ENCODE results near the gene ARHGAP15.
"Not testable (repeated sequence)": the region's sequence is repeated elsewhere in the genome, so short reads cannot be mapped to it uniquely, and the experiment has no call there.

ARHGAP15 gene

GRCh38 chr2:143128681-143129580 lies at the start of gene ARHGAP15:
Gene ARHGAP15 (plus strand): TSS chr2:143129419.
- peak; percentile 45 to 93 (median 78) for DNase-seq

- DNase-seq, result no peak
Observed at GRCh38 chr2:143081616-143082015, 47.6 kb upstream of the ARHGAP15 start.

GRCh38 chr2:143083636-143084035 lies 45.6 kb upstream of the ARHGAP15 start:
- DNase-seq, result no peak

DNA sequence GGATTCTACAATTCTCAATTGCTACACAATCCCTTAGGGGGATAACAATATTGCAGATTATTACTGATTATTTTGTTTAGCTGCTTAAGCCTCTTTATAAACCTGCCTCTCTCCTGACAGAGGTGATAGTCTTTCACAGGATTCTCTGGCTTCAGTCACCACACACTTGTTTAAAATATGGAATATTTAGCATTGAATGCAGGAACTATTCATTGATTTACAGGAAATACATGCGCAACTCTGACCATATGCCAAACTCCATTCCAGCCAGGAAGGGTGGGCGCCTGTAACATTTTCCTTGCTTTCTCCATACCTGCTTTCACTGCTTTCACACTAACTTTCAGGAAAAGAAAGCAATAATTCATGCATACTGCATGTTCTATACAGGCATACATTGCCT lies 44.8 kb upstream of the ARHGAP15 start:
- DNase-seq, result no peak

GRCh38 chr2:143085125-143085784 lies 44.0 kb upstream of the ARHGAP15 start:
- DNase-seq, result no peak

- no peak for DNase-seq
Observed at GRCh38 chr2:143087033-143087432, 42.2 kb upstream of the ARHGAP15 start.

- no peak for DNase-seq
Observed at GRCh38 chr2:143088388-143088787, 40.8 kb upstream of the ARHGAP15 start.

DNA sequence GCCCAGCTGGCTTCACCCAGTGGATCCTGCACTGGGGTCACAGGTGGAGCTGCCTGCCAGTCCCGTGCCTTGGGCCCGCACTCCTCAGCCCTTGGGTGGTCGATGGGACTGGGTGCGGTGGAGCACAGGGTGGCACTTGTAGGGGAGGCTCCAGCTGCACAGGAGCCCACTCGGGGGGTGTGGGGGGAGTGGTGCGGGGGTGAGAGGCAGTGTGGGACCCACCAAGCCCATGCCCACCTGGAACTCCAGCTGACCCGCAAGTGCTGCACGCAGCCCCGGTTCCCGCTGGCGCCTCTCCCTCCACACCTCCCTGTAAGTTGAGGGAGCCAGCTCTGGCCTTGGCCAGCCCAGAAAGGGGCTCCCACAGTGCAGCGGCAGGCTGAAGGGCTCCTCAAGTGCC lies 39.7 kb upstream of the ARHGAP15 start:
- DNase-seq, result not testable (repeated sequence)

- DNase-seq, result peak; percentile 11 to 75 (median 50)
Observed at GRCh38 chr2:143110758-143111428, 18.3 kb upstream of the ARHGAP15 start.

GRCh38 chr2:143117225-143117624 lies 12.0 kb upstream of the ARHGAP15 start:
- DNase-seq, result no peak

- DNase-seq, result no peak
Observed at GRCh38 chr2:143121079-143121478, 8.1 kb upstream of the ARHGAP15 start.

DNA sequence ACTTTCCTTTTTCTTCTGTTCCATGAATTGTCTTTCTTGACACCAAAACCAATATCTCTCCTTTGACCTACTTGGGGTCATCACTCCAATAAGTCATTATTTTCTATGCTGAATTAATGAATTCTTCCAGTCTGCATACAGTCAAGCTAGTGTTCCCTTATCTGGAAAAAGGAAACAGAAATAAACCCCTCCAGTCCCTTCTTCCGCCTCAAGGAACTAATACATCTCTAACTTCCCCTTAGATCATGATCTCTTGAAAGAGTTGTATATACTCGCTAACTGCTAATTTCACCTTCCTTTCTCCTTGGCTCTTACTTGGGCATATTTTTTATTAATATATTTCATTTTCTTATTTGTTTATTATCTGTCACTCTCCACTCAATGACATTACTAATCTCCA lies 7.3 kb upstream of the ARHGAP15 start:
- DNase-seq, result no peak

DNA sequence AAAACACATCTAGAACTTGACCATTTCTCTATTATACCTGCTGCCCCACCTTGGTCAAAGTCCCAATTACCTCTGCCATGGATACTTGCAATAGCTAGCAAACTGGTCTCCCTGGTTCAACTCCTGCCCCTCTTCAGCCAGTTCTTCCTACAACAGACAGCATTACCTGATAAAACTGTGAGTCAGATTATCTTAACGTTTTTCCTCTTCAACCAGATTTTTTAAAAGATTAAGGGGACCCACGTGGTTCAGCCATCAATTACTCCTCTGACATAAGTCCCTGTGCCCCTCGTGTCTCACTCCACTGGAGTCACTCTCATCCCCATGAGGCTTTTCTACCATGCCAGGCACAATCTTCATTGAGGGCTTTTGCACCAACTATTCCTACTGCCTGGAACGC lies 5.3 kb upstream of the ARHGAP15 start:
- no peak for DNase-seq

DNA sequence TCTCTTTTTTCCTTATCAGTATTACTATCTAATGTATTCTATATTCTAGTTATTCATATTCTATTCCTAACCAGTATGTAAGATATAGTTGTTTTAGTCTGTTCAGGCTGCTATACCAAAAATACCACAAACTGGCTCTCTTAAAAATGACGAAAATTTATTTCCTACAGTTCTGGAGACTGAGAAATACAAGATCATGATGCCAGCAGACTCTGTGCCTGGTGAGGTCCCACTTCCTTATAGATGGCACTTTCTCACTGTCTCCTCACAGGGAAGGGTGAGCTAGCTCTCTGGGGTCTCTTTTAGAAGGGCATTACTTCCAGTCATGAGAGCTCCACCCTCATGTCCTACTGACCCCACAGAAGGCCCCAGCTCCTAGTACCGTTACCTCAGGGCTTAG lies 4.8 kb upstream of the ARHGAP15 start:
- DNase-seq, result no peak

DNA sequence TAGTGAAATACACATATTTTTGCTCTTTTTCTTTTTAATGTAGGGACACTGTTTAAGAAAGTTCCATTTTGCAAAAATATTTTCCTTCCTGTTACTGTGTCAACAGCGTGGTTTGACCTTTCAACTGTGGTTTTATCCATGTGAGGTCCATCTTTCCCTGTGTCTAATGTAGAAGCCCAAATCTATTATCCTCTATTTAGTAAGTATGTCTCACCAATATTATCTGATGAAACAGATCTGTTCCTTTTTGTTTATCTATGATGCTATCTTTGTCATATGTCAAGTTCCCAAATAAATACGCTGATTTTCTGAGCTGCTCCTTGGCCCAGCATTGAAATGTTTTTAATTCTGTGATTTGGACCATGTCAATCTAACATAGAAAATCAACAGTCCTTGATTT lies 3.5 kb upstream of the ARHGAP15 start:
- no peak for DNase-seq

GRCh38 chr2:143132355-143132754 lies 3.1 kb downstream of the ARHGAP15 start:
- no peak for DNase-seq

- DNase-seq, result no peak
Observed at GRCh38 chr2:143133783-143134182, 4.6 kb downstream of the ARHGAP15 start.

DNA sequence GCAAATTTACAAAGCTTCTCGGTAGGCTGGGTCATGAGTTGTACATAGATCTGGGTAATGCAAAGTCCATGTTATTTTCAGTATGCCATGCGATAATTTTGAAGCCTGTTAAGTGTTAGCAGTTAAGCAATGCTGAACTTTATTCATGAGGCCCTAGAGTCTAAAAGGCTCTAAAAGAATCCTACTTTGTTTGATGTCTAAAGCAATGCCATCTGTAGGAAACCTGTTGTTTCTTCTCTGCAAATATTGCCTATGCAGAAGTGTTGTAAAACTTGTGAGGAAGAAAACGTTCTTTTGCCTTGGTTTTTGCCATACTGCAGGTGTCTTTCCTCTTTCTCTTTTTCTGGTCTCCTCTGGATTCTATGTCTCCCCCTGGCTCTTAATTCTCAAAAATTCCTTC lies 9.1 kb downstream of the ARHGAP15 start:
- DNase-seq, result no peak

- no peak for DNase-seq
Observed at GRCh38 chr2:143139835-143140393, 10.7 kb downstream of the ARHGAP15 start.

- DNase-seq, result no peak
Observed at GRCh38 chr2:143140864-143141661, 11.8 kb downstream of the ARHGAP15 start.

GRCh38 chr2:143142598-143142997 lies 13.4 kb downstream of the ARHGAP15 start:
- DNase-seq, result no peak

DNA sequence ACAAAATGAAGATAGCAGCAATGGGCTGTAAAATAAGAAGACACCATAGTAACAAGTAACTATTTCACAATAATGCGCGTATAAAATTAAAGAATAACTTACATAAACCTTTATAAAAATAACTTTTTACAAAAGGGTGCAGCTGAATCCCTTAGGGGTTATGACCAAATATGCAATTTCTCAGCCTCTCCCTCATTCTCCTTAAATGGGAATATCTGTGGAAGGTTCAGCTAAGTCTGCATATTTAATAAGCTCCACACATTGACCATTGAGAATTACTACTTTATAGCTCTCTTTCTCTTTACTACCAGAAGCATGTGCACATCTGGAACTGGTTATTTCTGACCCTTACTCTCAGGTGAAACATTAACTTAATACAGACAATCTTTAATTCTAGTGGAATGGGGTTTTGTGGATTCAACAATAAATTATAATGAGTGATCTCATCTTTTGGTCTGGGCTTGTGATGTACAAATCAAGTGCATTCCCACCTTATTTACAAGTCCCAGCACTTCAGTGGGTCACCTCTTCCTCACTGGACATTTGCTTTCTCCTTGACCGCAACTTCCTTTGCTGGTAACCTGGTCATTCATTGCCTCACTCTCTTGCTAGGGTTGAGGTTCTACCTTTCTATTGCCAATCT lies 15.7 kb downstream of the ARHGAP15 start:
- no peak for DNase-seq

Data from stimulated activated naive CD4-positive, alpha-beta T cell (primary cell).